LNCAP (cell line): ENCODE data around the gene TBC1D1.

Experiments used
- CTCF ChIP-seq: fragments of 450-650 bp; IDR thresholded peaks from 2 replicates; pipeline ENCODE4 v1.5.1; 2017; ENCODE audit warnings: mild to moderate bottlenecking

The TBC1D1 gene

GRCh38 chr4:37951461-37952352, 60.8 kb downstream of the TBC1D1 start:
- TF ChIP-seq CTCF = no peak

GRCh38 chr4:37953156-37953555, 62.3 kb downstream of the TBC1D1 start:
- no peak for TF ChIP-seq CTCF

- TF ChIP-seq CTCF = no peak
These were observed 62.9 kb downstream of the TBC1D1 start for GRCh38 chr4:37953620-37954293.

GRCh38 chr4:37956941-37957340, 66.1 kb downstream of the TBC1D1 start:
- no peak for TF ChIP-seq CTCF

- TF ChIP-seq CTCF = no peak
These were observed 68.0 kb downstream of the TBC1D1 start for GRCh38 chr4:37958932-37959331.

- TF ChIP-seq CTCF = no peak
These were observed 69.2 kb downstream of the TBC1D1 start, which contains the start of gene PTTG2 for GRCh38 chr4:37960098-37960497. Gene PTTG2, plus strand, starts transcription at chr4:37960398. Its CDS starts 37 bp downstream, at chr4:37960435.

- no peak for TF ChIP-seq CTCF
These were observed 70.0 kb downstream of the TBC1D1 start for GRCh38 chr4:37960679-37961450.
